ENCODE results near the gene FKBP1A. TPM values are rescaled to one million over a fixed set of nuclear protein-coding genes. Genes with fewer than 3 reads are reported as not detected.

FKBP1A gene
- total and polyA plus RNA-seq, 9 of the 15 experiments (the other 6 are each of a cell fraction or from before 2014, with no cell fraction given): 48.8 to 502 (median 89.6) TPM

GRCh38 chr20:1422753-1423152 lies 29.9 kb upstream of the FKBP1A start (continued):
- no peak for TF ChIP-seq NBN (IDR thresholded peaks at IDR 0.05; ENCODE audit: low read depth)
- TF ChIP-seq NEUROD1 (IDR thresholded peaks at IDR 0.05; ENCODE audit: borderline replicate concordance, low read depth, low read length, partially characterized antibody): no peak
- TF ChIP-seq ZBTB34 (CRISPR knock-in tag; IDR thresholded peaks at IDR 0.05): no peak
- TF ChIP-seq TAF7 (tag; IDR thresholded peaks at IDR 0.05): no peak
- no peak for TF ChIP-seq ARID2 (IDR thresholded peaks at IDR 0.05)

- no peaks in the 10 kb centered on the region for H3K27me3 ChIP-seq (ENCODE audit: control insufficient read depth in 2 of 2, insufficient read depth in 2 of 2, low read length in 2 of 2)
- no peak overlapping the region for H2AFZ ChIP-seq (ENCODE audit: low read depth, low read length)
- no TSS peak for BruUV-seq (replicated peaks)
- H4K20me1 ChIP-seq (replicated peaks; ENCODE audit: control insufficient read depth, insufficient read depth, low read length): no peaks in the 10 kb centered on the region
- ChIA-PET CTCF (ENCODE audit: low intra/inter-chr PET ratio) (no interaction called here), POLR2A (no interaction called here)
- ATAC-seq (no peak), FAIRE-seq (no peak), DNase-seq (ENCODE audit: extremely low read depth in 1 of 4, low spot score in 3 of 4) (no peak)
- H3K9me1 ChIP-seq (ENCODE audit: control insufficient read depth, insufficient read depth, low read length): no peaks in the 10 kb centered on the region
- H3K4me3 ChIP-seq: no peak overlapping the region
- H3K9me3 ChIP-seq (replicated peaks; ENCODE audit: control insufficient read depth, insufficient read depth, low read depth, low read length): no peaks in the 10 kb centered on the region
- H3K4me1 ChIP-seq (replicated peaks in 1 of 2; ENCODE audit: control insufficient read depth in 2 of 2, insufficient read depth in 2 of 2, low read length in 2 of 2): peaks cover 10% of the 10 kb centered on the region in 2 experiments; a peak in 4 of 5 replicates
- 23% methylated on average over 4 of the region's 4 CpGs for WGBS (ENCODE audit: insufficient coverage, low coverage, missing lambda C conversion rate)
- H3K4me2 ChIP-seq (ENCODE audit: insufficient read depth, low read length): no peak overlapping the region
- no peaks in the 10 kb centered on the region for H3K36me3 ChIP-seq (ENCODE audit: control insufficient read depth, insufficient read depth, low read length)
- intact Hi-C loops (cut with micrococcal nuclease) (no loop called here), in situ Hi-C loops (cut with MboI) (no loop called here)
- H3K79me2 ChIP-seq (ENCODE audit: control insufficient read depth, insufficient read depth, low read length): no peaks in the 10 kb centered on the region
- H3K9ac ChIP-seq (ENCODE audit: insufficient read depth in 1 of 2, low read depth in 2 of 2, low read length in 2 of 2): no peak overlapping the region
- H3K27ac ChIP-seq (ENCODE audit: extremely low read depth, low read depth, low read length): no peak overlapping the region
- TF ChIP-seq POLR2G (IDR thresholded peaks at IDR 0.05; ENCODE audit: low read depth, low read length): no peak
- TF ChIP-seq KDM4B (IDR thresholded peaks at IDR 0.05; ENCODE audit: borderline replicate concordance in 2 of 2, low read depth in 1 of 2): no peak
- TF ChIP-seq ZNF561 (CRISPR knock-in tag; conservative IDR thresholded peaks at IDR 0.05): no peak
- no peak for TF ChIP-seq FOXP1 (CRISPR knock-in tag; IDR thresholded peaks at IDR 0.05)
- TF ChIP-seq ZNF24 (IDR thresholded peaks at IDR 0.05): no peak
- no peak for TF ChIP-seq NUFIP1 (IDR thresholded peaks at IDR 0.05; ENCODE audit: partially characterized antibody)
- TF ChIP-seq TRIM25 (IDR thresholded peaks at IDR 0.05; ENCODE audit: borderline replicate concordance): no peak
- no peak for TF ChIP-seq NBN (IDR thresholded peaks at IDR 0.05; ENCODE audit: low read depth)
- TF ChIP-seq POU5F1 (IDR thresholded peaks at IDR 0.05; ENCODE audit: borderline replicate concordance, low read depth, low read length, partially characterized antibody): no peak
- TF ChIP-seq COPS2 (conservative IDR thresholded peaks at IDR 0.05): no peak
- TF ChIP-seq NCOA1 (IDR thresholded peaks at IDR 0.05; ENCODE audit: low read depth): no peak
- no peak for TF ChIP-seq MAFF (IDR thresholded peaks at IDR 0.05; ENCODE audit: low read length)
- no peak for TF ChIP-seq TAF1 (IDR thresholded peaks at IDR 0.05; ENCODE audit: control insufficient read depth, extremely low read depth, insufficient read depth, low read length, severe bottlenecking)
- TF ChIP-seq ATF6 (CRISPR knock-in tag; IDR thresholded peaks at IDR 0.05): no peak
- no peak for TF ChIP-seq ZNF79 (CRISPR knock-in tag; IDR thresholded peaks at IDR 0.05; ENCODE audit: low read depth)
Measured at GRCh38 chr20:1420066-1420465, 27.2 kb upstream of the FKBP1A start.

Data from K562 (cell line).